HTERT RPE-1 (cell line): ENCODE data around the gene AFF4.
"Not testable (repeated sequence)": the region's sequence is repeated elsewhere in the genome, so short reads cannot be mapped to it uniquely, and the experiment has no call there.

ENCODE experiments used
- in situ Hi-C: fragments of 300-500 bp; cut with MboI; formaldehyde crosslinking; loops from 4 replicates; pipeline ENCODE4 v1.14.3; 2020; ENCODE audit warnings: low sequenced_read_pairs

Gene AFF4

GRCh38 chr5:132860742-132861141 is 102.7 kb downstream of the AFF4 start:
- in situ Hi-C loops: no loop called here

DNA sequence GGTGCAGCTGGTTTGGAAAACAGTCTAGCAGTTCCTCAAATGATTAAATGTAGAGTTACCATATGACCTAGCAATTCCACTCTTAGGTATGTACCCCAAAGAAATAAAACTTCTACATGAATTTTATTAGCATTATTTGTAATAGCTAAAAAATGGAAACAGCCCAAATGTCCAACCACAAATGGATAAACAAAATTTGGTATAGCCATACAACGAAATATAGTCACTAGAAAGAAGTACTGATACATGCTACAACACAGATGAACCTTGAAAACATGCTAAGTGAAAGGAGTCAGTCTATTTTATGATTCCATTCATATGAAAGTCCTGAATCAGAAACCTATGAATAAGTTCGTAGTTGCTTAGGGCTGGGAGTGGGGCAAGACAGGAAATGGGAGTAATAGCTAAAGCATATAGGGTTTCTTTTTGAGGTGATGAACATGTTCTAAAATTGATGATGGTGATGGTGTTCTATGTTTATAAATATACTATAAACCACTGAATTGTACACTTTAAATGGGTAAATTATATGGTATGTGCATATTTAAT is 103.5 kb downstream of the AFF4 start:
- in situ Hi-C loops: no loop called here

DNA sequence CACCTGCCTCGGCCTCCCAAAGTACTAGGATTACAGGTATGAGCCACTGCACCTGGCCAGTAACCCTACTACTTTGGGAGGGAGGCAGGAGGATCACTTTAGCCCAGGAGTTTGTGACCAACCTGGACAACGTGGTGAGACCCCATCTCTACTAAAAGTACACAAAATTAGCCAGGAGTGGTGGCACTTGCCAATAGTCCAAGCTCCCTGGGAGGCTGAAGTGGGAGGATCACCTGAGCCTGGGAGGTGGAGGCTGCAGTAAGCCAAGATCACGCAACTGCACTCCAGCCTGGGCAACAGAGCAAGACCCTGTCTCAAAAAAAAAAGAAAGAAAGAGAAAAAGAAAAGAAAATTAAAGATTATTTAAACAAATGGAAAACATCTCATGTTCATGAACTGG is 107.4 kb downstream of the AFF4 start:
- in situ Hi-C loops: no loop called here

DNA sequence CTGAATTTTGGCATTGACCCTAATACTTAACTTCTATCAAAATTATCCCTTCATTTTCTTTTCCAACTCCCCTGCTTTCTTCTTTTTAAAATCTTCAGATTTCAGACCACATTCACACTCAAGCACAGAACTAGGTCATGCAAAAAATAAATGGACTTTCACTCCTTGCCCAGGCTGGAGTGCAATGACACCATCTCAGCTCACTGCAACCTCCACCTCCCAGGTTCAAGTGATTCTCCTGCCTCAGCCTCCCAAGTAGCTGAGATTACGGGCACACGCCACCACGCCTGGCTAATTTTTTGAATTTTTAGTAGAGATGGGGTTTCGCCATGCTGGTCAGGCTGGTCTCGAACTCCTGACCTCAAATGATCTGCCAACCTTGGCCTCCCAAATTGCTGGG is 108.4 kb downstream of the AFF4 start:
- in situ Hi-C loops: not testable (repeated sequence)

DNA sequence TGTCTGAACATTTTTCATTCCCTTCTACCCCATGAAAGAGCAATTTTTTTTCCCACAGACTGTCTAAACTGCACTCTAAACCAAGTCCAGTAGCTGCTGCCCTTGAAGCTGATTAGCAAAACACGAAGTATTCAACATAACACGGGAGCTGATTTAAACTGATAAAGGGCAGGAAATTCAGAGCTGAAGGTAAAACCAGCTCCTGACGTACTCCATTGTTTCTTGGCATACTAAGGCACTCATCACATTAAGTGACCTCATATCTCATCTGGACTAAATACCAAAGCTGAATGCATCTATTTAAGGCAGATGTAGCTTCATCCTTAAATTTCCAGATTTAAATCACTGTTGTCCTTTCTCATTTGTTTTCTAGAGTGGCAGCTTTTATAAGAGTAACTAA is 109.1 kb downstream of the AFF4 start:
- in situ Hi-C loops: no loop called here

DNA sequence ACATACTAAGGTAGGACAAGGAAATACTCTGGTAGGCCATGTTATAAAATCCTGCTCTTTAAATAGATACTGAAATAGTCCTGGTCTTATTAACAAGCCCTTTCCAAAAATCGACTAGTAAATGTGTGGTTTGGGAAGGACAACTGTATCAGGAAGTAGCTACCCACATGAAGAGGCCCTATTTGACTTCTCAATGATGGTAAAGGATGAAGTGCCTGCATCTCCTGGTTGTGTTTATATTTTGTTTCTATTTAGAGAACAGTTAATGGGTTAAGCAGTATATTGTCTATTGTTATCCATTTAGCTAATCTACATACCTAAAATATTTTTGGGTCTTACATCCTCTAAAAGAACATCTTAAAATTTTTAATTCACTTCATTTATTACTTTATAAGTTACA is 109.6 kb downstream of the AFF4 start:
- in situ Hi-C loops: no loop called here

- in situ Hi-C loops: no loop called here
Observed at GRCh38 chr5:132853323-132853722, 110.1 kb downstream of the AFF4 start.

DNA sequence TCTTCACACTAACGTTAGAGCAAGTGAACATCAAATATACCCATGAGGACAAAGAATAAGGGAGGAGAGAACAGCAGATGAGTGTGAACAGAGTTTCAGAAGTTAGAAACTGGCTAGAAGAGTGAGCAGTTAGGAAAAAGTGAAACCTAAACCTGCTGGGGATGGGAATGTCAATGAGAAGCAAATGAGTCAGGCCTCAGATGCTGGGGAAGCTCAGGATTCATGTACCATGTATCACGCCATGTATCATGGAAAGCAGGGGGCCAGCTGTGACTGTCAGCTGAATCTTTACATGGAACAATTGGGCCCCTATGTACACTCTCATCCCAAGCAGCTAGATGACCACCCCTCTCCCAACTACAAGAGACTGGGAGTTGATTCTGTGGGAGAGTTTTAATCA is 113.4 kb downstream of the AFF4 start:
- in situ Hi-C loops: no loop called here

DNA sequence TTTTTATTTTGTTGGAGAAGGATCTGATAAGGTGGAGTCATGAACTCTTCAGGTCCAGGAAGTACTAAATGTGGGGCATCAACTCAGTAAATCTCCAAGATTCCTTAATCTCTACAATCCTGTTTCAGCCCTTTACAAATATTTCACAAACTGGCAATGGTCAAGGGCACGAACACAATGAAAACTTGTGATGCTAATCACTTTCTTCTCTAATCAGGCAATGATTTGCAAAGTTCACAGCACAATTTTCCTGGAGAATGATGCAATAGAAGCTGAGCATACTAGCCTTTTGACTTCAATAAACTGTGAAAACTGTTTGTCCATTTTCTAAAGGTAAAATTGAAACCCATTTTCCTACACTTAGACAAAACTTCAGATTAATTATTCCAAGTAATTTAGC is 114.1 kb downstream of the AFF4 start:
- in situ Hi-C loops: no loop called here

- in situ Hi-C loops: no loop called here
Observed at GRCh38 chr5:132848270-132848669, 115.2 kb downstream of the AFF4 start.

DNA sequence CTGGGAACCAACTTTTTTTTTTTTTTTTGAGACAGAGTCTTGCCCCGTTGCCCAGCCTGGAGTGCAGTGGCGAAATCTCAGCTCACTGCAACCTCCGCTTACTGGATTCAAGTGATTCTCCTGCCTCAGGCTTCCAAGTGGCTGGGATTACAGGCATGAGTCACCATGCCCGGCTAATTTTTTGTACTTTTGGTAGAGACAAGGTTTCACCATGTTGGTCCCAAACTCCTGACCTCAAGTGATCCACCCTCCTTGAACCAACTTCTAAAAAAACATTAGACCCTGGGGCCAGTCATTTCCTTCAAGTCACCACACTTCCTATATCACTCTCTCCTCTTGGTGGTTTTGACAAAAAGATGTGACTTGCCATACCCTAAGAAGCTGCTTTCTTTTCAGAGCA is 122.1 kb downstream of the AFF4 start:
- in situ Hi-C loops: no loop called here

DNA sequence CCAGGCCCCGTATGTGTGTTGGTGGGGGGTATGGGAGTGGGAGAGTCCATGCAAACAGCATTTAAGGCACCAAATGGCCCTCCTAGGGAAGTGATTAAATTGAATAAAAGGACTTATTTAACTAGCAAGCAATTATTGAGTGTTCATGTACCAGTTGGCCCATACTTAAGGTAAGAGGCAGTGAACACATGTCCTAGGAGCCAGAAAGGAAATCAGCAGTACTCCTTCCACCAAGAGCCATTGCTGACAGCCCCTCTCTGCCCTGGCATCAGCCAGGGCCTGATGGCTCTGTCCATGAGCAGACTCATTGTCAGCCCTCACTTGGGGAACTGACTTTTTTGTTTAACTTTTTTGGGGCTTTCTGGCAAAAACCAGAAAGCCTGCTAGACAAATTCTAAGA is 122.5 kb downstream of the AFF4 start:
- in situ Hi-C loops: no loop called here

DNA sequence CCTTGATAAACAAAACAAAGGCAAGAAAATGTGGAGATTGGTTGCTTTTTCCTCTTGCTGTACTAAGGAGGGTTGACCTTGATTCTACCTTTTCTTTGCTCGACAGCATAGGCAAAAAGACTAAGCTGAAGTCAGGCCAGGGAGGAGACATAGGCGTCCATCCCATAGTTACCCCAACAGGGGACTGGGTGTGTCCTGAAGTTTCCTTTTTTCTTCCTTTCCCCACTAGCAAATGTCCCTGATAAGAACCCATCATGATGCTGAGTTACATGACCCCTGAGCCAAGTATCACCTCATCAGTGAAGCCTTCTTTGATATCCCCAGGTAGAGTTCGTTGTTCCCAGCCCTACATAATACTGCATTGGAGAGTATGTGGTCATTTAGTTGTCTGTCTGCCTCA is 123.1 kb downstream of the AFF4 start:
- in situ Hi-C loops: no loop called here

GRCh38 chr5:132839426-132840301 is 123.8 kb downstream of the AFF4 start:
- in situ Hi-C loops: no loop called here

GRCh38 chr5:132838516-132839282 is 124.7 kb downstream of the AFF4 start:
- in situ Hi-C loops: no loop called here

DNA sequence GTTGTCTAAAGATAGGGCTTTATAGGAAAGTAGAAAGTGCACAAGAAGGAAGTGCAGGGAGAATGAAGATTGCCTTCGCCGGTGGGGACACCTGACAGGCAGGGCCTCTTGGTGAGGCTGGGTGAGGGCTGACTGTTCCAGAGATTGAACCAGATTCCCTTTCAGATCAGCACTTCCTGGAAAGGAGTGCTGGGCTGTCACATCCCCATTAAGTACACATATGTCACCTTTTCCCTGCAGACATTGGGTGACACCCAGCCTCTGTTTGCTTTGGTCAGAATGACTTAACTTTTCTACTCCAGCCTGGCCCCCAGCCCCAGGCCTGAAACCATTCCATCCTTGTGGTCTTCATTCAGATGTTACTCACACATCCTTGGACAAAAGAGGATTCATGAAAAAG is 125.6 kb downstream of the AFF4 start:
- in situ Hi-C loops: no loop called here

DNA sequence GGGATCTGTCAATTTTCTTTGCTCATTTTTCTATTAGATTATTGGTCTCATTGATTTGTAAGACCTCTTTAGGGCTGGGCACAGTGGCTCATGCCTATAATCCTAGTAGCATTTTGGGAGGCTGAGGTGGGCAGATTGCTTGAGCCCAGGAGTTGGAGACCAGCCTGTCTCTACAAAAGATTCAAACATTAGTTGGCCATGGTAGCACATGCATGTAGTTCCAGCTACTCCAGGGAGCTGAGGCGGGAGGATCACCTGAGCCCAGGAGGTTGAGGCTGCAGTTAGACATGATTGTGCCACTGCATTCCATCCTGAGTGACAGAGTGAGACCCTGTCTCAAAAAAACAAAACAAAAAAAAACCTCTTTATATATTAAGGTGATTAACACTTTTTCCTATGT is 126.6 kb downstream of the AFF4 start:
- in situ Hi-C loops: no loop called here

- in situ Hi-C loops: no loop called here
Observed at GRCh38 chr5:132834057-132834456, 129.4 kb downstream of the AFF4 start.

DNA sequence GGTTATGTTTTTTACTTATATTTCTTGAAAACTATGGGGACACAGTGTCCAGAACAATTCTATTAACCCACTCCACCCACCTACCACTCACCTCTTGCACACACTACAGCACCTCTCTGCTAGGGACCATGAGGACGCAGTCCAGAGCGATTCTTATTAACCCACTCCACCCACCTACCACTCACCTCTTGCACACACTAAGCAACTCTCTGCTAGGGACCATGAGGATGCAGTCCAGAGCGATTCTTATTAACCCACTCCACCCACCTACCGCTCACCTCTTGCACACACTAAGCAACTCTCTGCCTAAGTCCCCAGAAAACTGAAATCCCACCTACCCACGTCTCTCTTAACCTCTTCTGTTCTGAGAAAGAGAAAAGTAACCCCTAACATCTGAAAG is 130.8 kb downstream of the AFF4 start:
- in situ Hi-C loops: no loop called here

DNA sequence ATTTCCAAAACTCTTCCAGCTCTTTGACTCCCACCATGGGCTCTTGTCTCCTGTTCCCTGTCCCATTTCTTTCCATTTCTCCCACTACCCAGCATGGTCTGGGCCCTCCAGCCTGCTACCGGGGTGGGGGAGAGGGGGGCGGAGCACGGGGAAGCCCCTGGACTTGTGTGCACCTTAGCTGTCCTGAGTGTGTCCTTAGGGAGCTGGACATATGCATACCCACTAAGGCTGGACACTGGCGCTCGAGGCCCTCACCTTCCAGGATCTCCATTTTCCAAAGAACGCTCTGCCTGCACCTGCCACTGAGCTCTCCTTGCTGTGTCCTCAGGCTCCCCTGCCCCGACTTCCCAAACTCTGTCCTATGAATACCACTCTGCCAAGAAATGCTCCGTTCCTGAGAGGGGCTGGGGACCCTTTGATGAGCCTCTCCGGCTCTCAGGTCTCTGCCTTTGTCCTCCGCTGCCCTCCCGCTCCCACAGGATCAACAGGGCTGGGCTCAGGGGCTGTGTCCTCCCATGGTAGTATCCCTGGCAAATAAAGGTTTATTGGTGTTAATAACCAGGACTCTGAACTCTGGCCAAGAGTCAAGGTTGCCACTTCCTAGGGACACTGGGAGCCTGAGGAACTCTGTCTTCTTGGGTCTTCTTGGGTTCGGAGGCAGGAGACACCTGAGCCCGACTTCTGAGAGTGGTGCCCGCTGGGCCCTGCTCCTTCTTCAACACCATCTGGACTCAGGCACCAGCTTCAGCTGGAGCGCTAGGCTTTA is 132.2 kb downstream of the AFF4 start:
- in situ Hi-C loops: no loop called here

DNA sequence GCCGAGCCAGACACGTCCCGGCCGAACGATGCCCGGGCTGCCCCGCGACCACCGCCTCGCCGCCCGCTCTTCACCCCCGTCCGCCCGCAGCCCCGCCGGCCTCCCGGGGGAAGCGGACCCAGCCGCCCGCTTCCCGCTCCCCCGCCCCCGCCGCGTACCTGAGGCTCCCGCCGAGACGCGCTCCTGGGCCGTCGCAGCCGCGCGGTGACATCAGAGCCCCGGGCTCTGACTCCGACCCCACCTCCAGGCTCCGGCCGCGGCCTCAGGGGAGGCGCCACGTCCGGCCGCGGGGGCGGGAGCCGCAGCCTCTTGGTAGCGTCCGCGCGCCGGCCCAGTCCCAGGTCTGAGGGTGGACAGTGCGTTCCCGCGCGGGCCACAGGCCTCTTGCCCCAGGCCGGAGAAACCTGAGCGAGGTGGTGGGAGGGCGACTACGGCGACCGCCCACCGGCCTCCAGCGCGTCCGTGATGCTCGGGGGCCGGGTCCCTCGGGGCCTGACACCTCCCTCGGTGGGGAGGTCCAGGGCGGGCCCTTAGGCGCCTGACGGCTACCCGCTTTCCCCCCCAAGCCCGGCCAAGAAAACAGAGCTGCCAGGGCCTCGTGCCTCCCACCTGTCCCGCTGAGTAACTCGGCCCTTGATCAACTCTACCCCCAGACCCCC is 132.9 kb downstream of the AFF4 start, which contains the start of gene SHROOM1:
Gene SHROOM1 (minus strand): TSS at position 212 of the 659 bp plus-strand sequence. CDS start 4,507 bp downstream, outside the sequence.
- in situ Hi-C loops: no loop called here
